IMR-90 (cell line): ENCODE data around the gene IRF2BP2. TPM values are rescaled to one million over a fixed set of nuclear protein-coding genes. Genes with fewer than 3 reads are reported as not detected.

Experiments used
- ATAC-seq: fragments of 200-7000 bp; cut with Tn5 transposase; 2 replicates; pipeline ENCODE4 v1.9.1; 2020; ENCODE audit warnings: low read depth, mild to moderate bottlenecking, moderate library complexity
- BruUV-seq: library from RNA; stranded (reverse); fragments of 400-500 nt; replicated peaks from 2 replicates; lab custom pipeline; 2021; lab: Mats Ljungman, UMichigan
- CTCF ChIA-PET: fragments of 300-600 bp; formaldehyde crosslinking; extraction: SDS; loops from one replicate; lab custom pipeline; 2021; ENCODE audit warnings: antibody characterized with exemption; lab: Yijun Ruan, JAX
- POLR2A ChIA-PET: fragments of 300-600 bp; sonication (Branson Sonifier 250); formaldehyde crosslinking; loops from one replicate; lab custom pipeline; 2022; ENCODE audit warnings: antibody characterized with exemption; ENCODE audit not compliant: unreplicated experiment; lab: Charles Lee
- DNase-seq: peaks from one replicate; pipeline ENCODE4 v3.0.0; 2013
- H2AFZ ChIP-seq: replicated peaks from 2 replicates; pipeline ENCODE3; 2013; ENCODE audit warnings: low read length, mild to moderate bottlenecking; ENCODE audit not compliant: poor library complexity
- H2AK5ac ChIP-seq: 2 replicates; pipeline ENCODE4 v1.6.1; 2013; ENCODE audit warnings: low read depth, low read length, inconsistent platforms
- H2AK9ac ChIP-seq: replicated peaks from 2 replicates; pipeline ENCODE3; 2013; ENCODE audit warnings: mild to moderate bottlenecking, low read depth, low read length, moderate library complexity; ENCODE audit not compliant: poor library complexity
- H2BK120ac ChIP-seq: 2 replicates; pipeline ENCODE4 v1.6.1; 2013; ENCODE audit warnings: low read depth, low read length, inconsistent platforms
- H2BK15ac ChIP-seq: 3 replicates; pipeline ENCODE4 v1.6.1; 2013; ENCODE audit warnings: low read depth, low read length, inconsistent platforms
- H2BK20ac ChIP-seq: 2 replicates; pipeline ENCODE4 v1.6.1; 2013; ENCODE audit warnings: low read depth, mild to moderate bottlenecking, inconsistent platforms, low read length, moderate library complexity
- H2BK5ac ChIP-seq: 2 replicates; pipeline ENCODE4 v1.6.1; 2013; ENCODE audit warnings: mild to moderate bottlenecking, low read depth, low read length, inconsistent platforms; ENCODE audit not compliant: poor library complexity, severe bottlenecking
- H3K14ac ChIP-seq: replicated peaks from 2 replicates; pipeline ENCODE4 v1.6.1; 2013; ENCODE audit warnings: low read depth, low read length, inconsistent platforms
- H3K18ac ChIP-seq: 2 replicates; pipeline ENCODE4 v1.6.1; 2013; ENCODE audit warnings: low read depth, low read length, control low read depth
- H3K23ac ChIP-seq: 2 replicates; pipeline ENCODE4 v1.6.1; 2013; ENCODE audit warnings: low read depth, low read length, inconsistent platforms
- H3K27ac ChIP-seq: 2 replicates; pipeline ENCODE4 v1.5.1; 2013; ENCODE audit warnings: mild to moderate bottlenecking, control low read depth, low read length; ENCODE audit not compliant: insufficient read depth
- H3K27me3 ChIP-seq: 2 replicates; pipeline ENCODE4 v1.6.1; 2013; ENCODE audit warnings: low read length; ENCODE audit not compliant: control insufficient read depth, insufficient read depth
- H3K36me3 ChIP-seq: 2 replicates; pipeline ENCODE4 v1.6.1; 2013; ENCODE audit warnings: low read length, mixed read lengths; ENCODE audit not compliant: control insufficient read depth, insufficient read depth
- H3K4ac ChIP-seq: 2 replicates; pipeline ENCODE4 v1.6.1; 2013; ENCODE audit warnings: low read depth, low read length, inconsistent platforms
- H3K4me1 ChIP-seq: 2 replicates; pipeline ENCODE4 v1.6.1; 2013; ENCODE audit warnings: low read length, mixed read lengths; ENCODE audit not compliant: control insufficient read depth, insufficient read depth
- H3K4me2 ChIP-seq: 2 replicates; pipeline ENCODE4 v1.6.1; 2013; ENCODE audit warnings: low read depth, mild to moderate bottlenecking, control low read depth, low read length, moderate library complexity
- H3K4me3 ChIP-seq: 2 replicates; pipeline ENCODE4 v1.5.1; 2013; ENCODE audit warnings: low read depth, mild to moderate bottlenecking, control low read depth, low read length, moderate library complexity; ENCODE audit not compliant: insufficient read depth
- H3K56ac ChIP-seq: 2 replicates; pipeline ENCODE4 v1.6.1; 2013; ENCODE audit warnings: low read length, inconsistent platforms; ENCODE audit not compliant: insufficient read depth; ENCODE audit errors: extremely low read depth
- H3K79me1 ChIP-seq, 2 experiments: 2 replicates each; pipeline ENCODE4 v1.6.1; 2013; ENCODE audit warnings: low read length in 2 of 2, inconsistent platforms in 1 of 2, low read depth in 1 of 2
- H3K9ac ChIP-seq: 2 replicates; pipeline ENCODE4 v1.6.1; 2013; ENCODE audit warnings: low read depth, low read length, control low read depth
- H3K9me1 ChIP-seq: 2 replicates; pipeline ENCODE4 v1.6.1; 2013; ENCODE audit warnings: low read length, inconsistent platforms; ENCODE audit not compliant: insufficient read depth
- H3K9me3 ChIP-seq: 2 replicates; pipeline ENCODE4 v1.6.1; 2013; ENCODE audit warnings: low read length; ENCODE audit not compliant: control insufficient read depth, insufficient read depth
- H4K20me1 ChIP-seq: 2 replicates; pipeline ENCODE4 v1.6.1; 2013; ENCODE audit warnings: low read length, inconsistent platforms; ENCODE audit not compliant: insufficient read depth
- H4K5ac ChIP-seq: 2 replicates; pipeline ENCODE4 v1.6.1; 2013; ENCODE audit warnings: mild to moderate bottlenecking, low read depth, low read length, control low read depth
- H4K8ac ChIP-seq, 2 experiments: 2 replicates each; pipeline ENCODE4 v1.6.1; 2013; ENCODE audit warnings: low read depth in 2 of 2, low read length in 2 of 2, control low read depth in 1 of 2, inconsistent platforms in 1 of 2
- H4K91ac ChIP-seq: 2 replicates; pipeline ENCODE4 v1.6.1; 2013; ENCODE audit warnings: low read depth, low read length, inconsistent platforms; ENCODE audit not compliant: insufficient read depth
- BHLHE40 ChIP-seq: fragments of 150-350 bp; IDR thresholded peaks from 2 replicates; pipeline ENCODE4 v1.6.1; 2016; ENCODE audit warnings: mild to moderate bottlenecking, low read depth, low read length
- CEBPB ChIP-seq: IDR thresholded peaks from 2 replicates; pipeline ENCODE4 v1.6.1; 2012; ENCODE audit warnings: low read depth, low read length, improper control_type of control experiment
- CHD1 ChIP-seq: IDR thresholded peaks from 2 replicates; pipeline ENCODE4 v1.6.1; 2012; ENCODE audit warnings: low read depth, low read length, improper control_type of control experiment
- CTCF ChIP-seq: conservative IDR thresholded peaks from 2 replicates; pipeline ENCODE4 v1.5.1; 2012; ENCODE audit warnings: mild to moderate bottlenecking, low read depth, low read length, improper control_type of control experiment
- ELK1 ChIP-seq: fragments of 150-350 bp; IDR thresholded peaks from 2 replicates; pipeline ENCODE4 v1.6.1; 2016; ENCODE audit warnings: low read depth, mild to moderate bottlenecking, low read length, moderate library complexity, borderline replicate concordance
- FOS ChIP-seq: fragments of 150-350 bp; IDR thresholded peaks from 2 replicates; pipeline ENCODE4 v1.6.1; 2016; ENCODE audit warnings: low read depth, low read length
- MAFK ChIP-seq: IDR thresholded peaks from 2 replicates; pipeline ENCODE4 v1.6.1; 2012; ENCODE audit warnings: low read depth, low read length, improper control_type of control experiment
- MAZ ChIP-seq: IDR thresholded peaks from 2 replicates; pipeline ENCODE4 v1.6.1; 2012; ENCODE audit warnings: low read depth, mild to moderate bottlenecking, low read length, improper control_type of control experiment, moderate library complexity, borderline replicate concordance
- MXI1 ChIP-seq: IDR thresholded peaks from 2 replicates; pipeline ENCODE4 v1.6.1; 2012; ENCODE audit warnings: low read depth, mild to moderate bottlenecking, low read length, moderate library complexity, borderline replicate concordance
- NFE2L2 ChIP-seq: fragments of 150-350 bp; IDR thresholded peaks from 2 replicates; pipeline ENCODE4 v1.6.1; 2016; ENCODE audit warnings: low read depth, mild to moderate bottlenecking, low read length
- POLR2A ChIP-seq: IDR thresholded peaks from 2 replicates; pipeline ENCODE4 v1.6.1; 2012; ENCODE audit warnings: mild to moderate bottlenecking, low read depth, low read length
- RAD21 ChIP-seq: IDR thresholded peaks from 2 replicates; pipeline ENCODE4 v1.6.1; 2012; ENCODE audit warnings: low read length, improper control_type of control experiment
- RCOR1 ChIP-seq: IDR thresholded peaks from 2 replicates; pipeline ENCODE4 v1.6.1; 2012; ENCODE audit warnings: mild to moderate bottlenecking, low read length, improper control_type of control experiment; ENCODE audit not compliant: insufficient replicate concordance
- RFX5 ChIP-seq: IDR thresholded peaks from 2 replicates; pipeline ENCODE4 v1.8.0; 2012; ENCODE audit warnings: low read depth, mild to moderate bottlenecking, low read length, moderate library complexity
- SMC3 ChIP-seq: fragments of 150-350 bp; IDR thresholded peaks from 2 replicates; pipeline ENCODE4 v1.6.1; 2016; ENCODE audit warnings: low read depth, mild to moderate bottlenecking, antibody characterized with exemption, low read length, moderate library complexity
- USF2 ChIP-seq: fragments of 150-350 bp; IDR thresholded peaks from 2 replicates; pipeline ENCODE4 v1.6.1; 2017; ENCODE audit warnings: mild to moderate bottlenecking, antibody characterized with exemption, low read length, low read depth
- whole genome bisulfite sequencing, 2 experiments: methylation state at CpG; one replicate each; pipeline versions ENCODE4 v1.1.5 to v1.1.7; 2013; ENCODE audit warnings: missing lambda C conversion rate in 2 of 2; ENCODE audit not compliant: insufficient read length in 1 of 2; ENCODE audit errors: extremely low coverage in 2 of 2; 5-methylcytosine and 5-hydroxymethylcytosine counted together
- dilution Hi-C: fragments of 300-500 bp; cut with HindIII; formaldehyde crosslinking; loops from one replicate; pipeline ENCODE4 v1.14.3; 2018; ENCODE audit warnings: low sequenced_read_pairs; ENCODE audit not compliant: unreplicated experiment
- in situ Hi-C: fragments of 300-500 bp; cut with MboI; formaldehyde crosslinking; loops from 3 replicates; pipeline ENCODE4 v1.14.3; 2019; ENCODE audit warnings: low sequenced_read_pairs, inconsistent platforms, mixed read lengths
- intact Hi-C: fragments of 100-400 bp; cut with micrococcal nuclease; formaldehyde crosslinking; loops from 2 replicates; pipeline ENCODE4 v1.10.0; 2022
- polyA plus RNA-seq, 3 experiments: library from polyadenylated mRNA; depleted of rRNA; stranded (reverse); fragments of >200 nt; gene quantifications; 2 replicates each; pipeline ENCODE4 v1.2.3, GENCODE V29; 2012; ENCODE audit warnings: low replicate concordance in 1 of 3
- total RNA-seq: library from RNA; depleted of rRNA; stranded (reverse); fragments of >200 nt; gene quantifications from 2 replicates; pipeline ENCODE4 v1.2.3, GENCODE V29; 2012

Gene IRF2BP2
- total and polyA plus RNA-seq, 2 of the 4 experiments (the other 2 are of a cell fraction), result 47.0 to 66.6 TPM

- Histone ChIP-seq H3K4ac (no peak overlapping the region), H3K36me3 (no peaks in the 10 kb centered on the region), H3K56ac (no peak overlapping the region), H4K20me1 (no peaks in the 10 kb centered on the region), H3K27ac (no peak overlapping the region), H3K9me3 (no peaks in the 10 kb centered on the region), H3K4me2 (no peak overlapping the region), H3K14ac (no peak overlapping the region), H2AK5ac (no peak overlapping the region), H3K79me1 (no peaks in the 10 kb centered on the region), H3K9me1 (no peaks in the 10 kb centered on the region), H2AFZ (no peak overlapping the region), H2BK5ac (no peak overlapping the region), H2BK15ac (no peak overlapping the region), H3K27me3 (peaks cover 2% of the 10 kb centered on the region; the same call in 1 of the 2 replicates), H4K91ac (no peak overlapping the region), H3K23ac (no peak overlapping the region), H3K9ac (no peak overlapping the region), H3K4me1 (peaks cover 3% of the 10 kb centered on the region), H2AK9ac (no peak overlapping the region), H4K5ac (no peak overlapping the region), H4K8ac (no peak overlapping the region), H3K18ac (no peak overlapping the region), H2BK120ac (no peak overlapping the region), H3K4me3 (no peak overlapping the region), H2BK20ac (no peak overlapping the region)
- dilution Hi-C loops (no loop called here), intact Hi-C loops (no loop called here), in situ Hi-C loops (no loop called here)
- ChIA-PET POLR2A (no interaction called here), CTCF (no interaction called here)
- ATAC-seq (no peak), DNase-seq (no peak)
- TF ChIP-seq CHD1 (no peak), RAD21 (no peak), RFX5 (no peak), SMC3 (no peak), CTCF (no peak), NFE2L2 (no peak), MAZ (no peak), MXI1 (no peak), FOS (no peak), USF2 (no peak), BHLHE40 (no peak), CEBPB (no peak), MAFK (no peak), POLR2A (no peak), ELK1 (no peak), RCOR1 (no peak)
- BruUV-seq, result no TSS peak
- whole genome bisulfite sequencing, 2 experiments, result 100% methylated on average over 1 of the region's 7 CpGs; no CpG with 5 or more reads in 1 of the 2 experiments
Measured at GRCh38 chr1:234572966-234573365, 37.0 kb downstream of the IRF2BP2 start.
